Kasumi-1 (cell line): ENCODE data around the gene FBXW8.

Source experiments
- DNase-seq, 2 experiments: peaks; one replicate each; lab custom pipeline; 2025; lab: John Stamatoyannopoulos, UW

FBXW8 gene

GRCh38 chr12:116885491-116885890 lies 25.3 kb upstream of the FBXW8 start:
- peak; percentile 51 to 56 for DNase-seq

- DNase-seq = no peak
Measured at GRCh38 chr12:116887244-116887643, 23.5 kb upstream of the FBXW8 start.

DNA sequence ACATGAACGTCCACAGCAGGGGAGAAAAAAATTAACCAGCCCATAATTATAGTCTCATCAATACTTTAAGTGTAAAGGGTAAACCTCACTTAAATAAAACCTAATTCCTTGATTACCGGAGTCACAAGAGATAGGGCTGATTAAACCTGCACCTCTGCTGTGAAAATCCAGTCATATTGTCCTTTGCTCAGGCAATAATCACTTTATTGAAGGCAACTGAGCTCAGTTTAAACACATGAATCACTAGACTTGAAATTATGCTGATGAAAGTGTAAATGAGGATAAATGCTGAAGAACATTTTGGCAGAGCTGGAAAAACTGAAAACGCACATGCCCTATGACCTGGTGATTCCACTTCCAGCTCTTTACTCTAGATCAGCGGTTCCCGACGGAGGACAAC lies 22.9 kb upstream of the FBXW8 start:
- no peak for DNase-seq

DNA sequence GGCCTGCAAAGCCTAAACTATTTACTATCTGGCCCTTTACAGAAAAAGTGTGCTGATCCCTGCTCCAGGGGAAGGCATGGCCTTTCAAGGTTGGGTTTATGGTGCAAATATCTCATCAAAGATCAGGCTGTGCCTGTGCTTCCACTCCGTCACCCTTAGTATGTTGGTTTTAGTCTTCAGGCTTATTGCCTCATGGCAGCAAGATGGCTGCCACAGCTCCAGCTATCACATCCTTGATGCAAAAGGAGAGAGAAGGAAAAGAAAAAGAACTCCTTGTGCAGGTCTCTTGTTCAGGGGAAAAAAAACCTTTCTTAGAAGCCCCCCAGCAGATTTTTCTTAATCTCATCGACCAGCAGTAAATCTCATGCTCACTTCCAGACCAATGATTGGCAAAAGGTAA lies 20.4 kb upstream of the FBXW8 start:
- no peak for DNase-seq

GRCh38 chr12:116891019-116891418 lies 19.7 kb upstream of the FBXW8 start:
- DNase-seq = no peak

GRCh38 chr12:116892349-116893140 lies 18.2 kb upstream of the FBXW8 start:
- DNase-seq = no peak

- DNase-seq = no peak
Measured at GRCh38 chr12:116894913-116895312, 15.8 kb upstream of the FBXW8 start.

DNA sequence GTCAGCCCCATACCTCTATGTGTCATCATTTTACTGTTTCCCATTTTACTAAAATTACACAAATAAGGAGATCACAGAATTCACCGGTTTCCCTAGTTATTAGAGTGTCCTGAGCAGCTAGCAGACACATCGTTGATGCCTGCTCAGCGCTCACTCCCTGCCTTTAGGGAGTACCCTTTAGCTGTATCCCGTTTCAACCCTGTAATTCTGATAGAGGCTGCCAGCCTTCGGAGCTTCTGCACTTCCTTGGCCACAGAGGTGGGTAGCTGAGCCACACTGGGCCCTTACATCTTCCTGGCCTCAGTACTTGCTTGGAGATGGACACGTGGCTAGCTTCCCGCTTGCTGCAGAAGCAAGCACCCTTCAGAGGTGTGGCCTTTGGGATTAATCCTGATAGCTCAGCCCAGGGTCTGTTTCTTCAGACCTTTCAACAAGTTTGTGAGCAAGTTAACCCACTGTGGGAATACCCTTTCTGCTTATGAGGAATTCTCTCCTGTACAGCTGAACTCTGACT lies 14.3 kb upstream of the FBXW8 start:
- DNase-seq = no peak

- DNase-seq = no peak
Measured at GRCh38 chr12:116897476-116897875, 13.3 kb upstream of the FBXW8 start.

DNA sequence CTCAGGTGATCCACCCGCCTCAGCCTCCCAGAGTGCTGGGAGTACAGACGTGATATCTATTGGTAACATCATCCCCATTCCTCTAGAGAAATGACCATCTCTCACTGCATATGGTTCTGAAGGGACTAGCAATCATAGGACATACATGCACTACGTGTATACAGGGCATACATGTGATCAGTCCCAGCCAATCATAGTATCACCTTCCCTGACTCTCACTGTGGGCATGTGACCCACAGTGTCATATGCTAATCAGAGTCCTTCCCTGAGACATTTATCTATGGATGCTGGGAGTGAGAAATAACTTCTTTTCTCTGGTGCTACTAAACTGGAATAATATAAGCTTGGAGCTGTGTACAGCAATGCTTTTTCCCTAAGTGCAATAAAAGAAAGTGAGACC lies 12.1 kb upstream of the FBXW8 start:
- DNase-seq = no peak

DNA sequence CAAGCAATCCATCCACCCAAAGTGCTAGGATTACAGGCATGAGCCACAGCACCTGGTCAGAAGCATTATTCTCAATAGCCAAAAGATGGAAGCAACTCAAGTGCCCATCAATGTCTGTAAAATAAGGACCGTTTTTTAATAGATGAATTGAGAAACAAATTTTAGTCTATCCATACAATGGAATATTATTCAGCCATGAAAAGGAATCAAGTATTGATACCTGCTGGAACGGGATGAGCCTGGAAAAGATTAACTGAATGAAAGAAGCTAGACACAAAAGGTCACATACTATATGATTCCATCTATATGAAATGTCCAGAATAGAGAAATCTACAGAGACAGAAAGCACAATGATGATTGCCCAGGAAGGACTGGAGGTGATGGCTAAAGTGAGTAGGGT lies 9.1 kb upstream of the FBXW8 start:
- DNase-seq = no peak

- no peak for DNase-seq
Measured at GRCh38 chr12:116903818-116904217, 6.9 kb upstream of the FBXW8 start.

DNA sequence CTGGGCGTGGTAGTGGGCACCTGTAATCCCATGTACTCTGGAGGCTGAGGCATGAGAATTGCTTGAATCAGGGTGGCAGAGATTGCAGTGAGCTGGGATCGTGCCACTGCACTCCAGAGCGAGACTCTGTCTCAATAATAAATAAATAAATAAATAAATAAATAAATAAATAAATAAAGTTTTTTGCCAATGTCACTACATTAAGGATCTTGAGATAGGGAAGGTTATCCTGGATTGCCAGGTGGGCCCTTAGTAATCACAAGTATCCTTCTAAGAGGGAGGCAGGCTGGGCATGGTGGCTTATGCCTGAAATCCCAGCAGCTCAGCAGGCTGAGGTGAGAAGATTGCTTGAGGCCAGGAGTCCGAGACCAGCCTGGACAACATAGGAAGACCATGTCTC lies 4.5 kb upstream of the FBXW8 start:
- DNase-seq = no peak

GRCh38 chr12:116910280-116910644 lies 488 bp upstream of the FBXW8 start:
- DNase-seq = no peak

DNA sequence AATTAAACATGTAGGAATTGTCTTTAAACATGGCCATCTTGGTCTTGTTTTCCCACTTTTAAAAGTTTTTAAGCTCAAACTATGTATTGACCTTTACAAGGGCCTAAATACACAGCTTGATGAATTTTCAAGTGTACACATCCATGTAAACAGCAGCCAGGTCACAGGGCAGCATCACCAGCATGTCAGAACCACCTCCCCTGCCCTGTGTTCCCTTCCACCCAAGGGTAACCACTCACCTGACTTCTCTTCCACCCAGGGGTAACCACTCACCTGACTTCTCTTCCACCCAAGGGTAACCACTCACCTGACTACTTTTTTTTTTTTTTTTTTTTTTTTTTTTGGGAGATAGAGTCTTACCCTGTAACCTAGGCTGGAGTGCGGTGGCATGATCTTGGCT lies 4.6 kb downstream of the FBXW8 start:
- DNase-seq = no peak

- DNase-seq = no peak
Measured at GRCh38 chr12:116916122-116916521, 5.4 kb downstream of the FBXW8 start.

GRCh38 chr12:116916714-116917114 lies 6.0 kb downstream of the FBXW8 start:
- no peak for DNase-seq

DNA sequence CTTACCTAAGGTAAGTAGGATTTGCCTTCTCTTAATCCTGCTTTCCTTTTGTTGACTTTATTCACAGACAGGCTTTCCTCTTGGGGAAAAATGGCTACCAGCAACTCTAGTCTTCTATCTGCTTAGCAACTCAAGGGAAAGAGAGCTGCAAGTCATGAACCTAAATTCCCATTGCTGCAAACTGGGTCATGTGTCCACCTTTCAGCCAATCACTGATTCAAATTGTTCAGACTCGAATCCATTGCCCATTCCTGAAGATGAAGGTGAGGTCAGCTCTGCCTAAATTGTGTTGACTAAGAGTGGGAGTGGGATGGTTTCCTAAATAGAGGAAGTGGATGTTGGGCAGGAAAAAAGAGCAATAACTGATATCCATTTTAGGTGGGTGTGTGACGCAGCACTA lies 7.7 kb downstream of the FBXW8 start:
- peak in 1 of 2 experiments; percentile 34 for DNase-seq

- DNase-seq = peak; percentile 67 to 77
Measured at GRCh38 chr12:116919247-116919661, 8.5 kb downstream of the FBXW8 start.

GRCh38 chr12:116919706-116920485 lies 9.1 kb downstream of the FBXW8 start:
- no peak for DNase-seq

DNA sequence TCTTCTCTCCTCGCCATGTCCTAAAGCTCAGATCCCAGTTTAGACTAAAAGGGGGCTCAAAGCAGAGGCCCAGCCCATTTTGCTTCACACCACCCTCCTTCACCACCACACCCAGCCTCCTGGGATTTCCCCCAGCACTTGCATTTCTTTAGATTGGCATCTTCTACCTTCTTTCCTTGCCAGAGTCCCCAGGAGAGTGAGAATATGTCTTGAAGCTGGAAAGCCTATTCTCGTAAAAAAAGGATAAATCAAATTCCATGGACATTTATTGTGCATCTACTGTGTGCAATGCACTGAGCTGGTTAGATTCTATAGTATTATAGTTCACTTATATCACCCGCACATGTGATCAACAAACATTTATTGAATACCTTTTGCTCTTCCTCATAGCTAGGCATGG lies 10.2 kb downstream of the FBXW8 start:
- DNase-seq = no peak

- no peak for DNase-seq
Measured at GRCh38 chr12:116922194-116922897, 11.6 kb downstream of the FBXW8 start.
